Astrocyte (in vitro differentiated cells and primary cell): Measurements from ENCODE around the gene CDKN2B-AS1. TPM values are rescaled to one million over a fixed set of nuclear protein-coding genes. Genes with fewer than 3 reads are reported as not detected.
A peak's percentile ranks its signal among the peaks of the same experiment; 100 is the strongest.

Experiments used
- DNase-seq: peaks from one replicate; pipeline ENCODE4 v3.0.0-alpha.2; 2010; ENCODE audit warnings: low read depth
- FAIRE-seq: peaks from 2 replicates; lab custom pipeline; 2011; peaks lifted over from hg19 to GRCh38; lab: Jason Lieb, UNC
- H2AFZ ChIP-seq: 2 replicates; pipeline ENCODE4 v1.6.0; 2012; ENCODE audit warnings: low read depth, low read length, inconsistent platforms
- H3K27ac ChIP-seq: 2 replicates; pipeline ENCODE4 v1.5.1; 2011; ENCODE audit warnings: low read depth, low read length, inconsistent platforms
- H3K27me3 ChIP-seq: 2 replicates; pipeline ENCODE4 v1.6.0; 2011; ENCODE audit warnings: low read length, inconsistent platforms; ENCODE audit not compliant: insufficient read depth
- H3K36me3 ChIP-seq: 2 replicates; pipeline ENCODE4 v1.5.1; 2011; ENCODE audit warnings: low read length, inconsistent platforms; ENCODE audit not compliant: insufficient read depth
- H3K4me1 ChIP-seq: 2 replicates; pipeline ENCODE4 v1.5.1; 2011; ENCODE audit warnings: low read length, inconsistent platforms; ENCODE audit not compliant: insufficient read depth
- H3K4me2 ChIP-seq: 2 replicates; pipeline ENCODE4 v1.6.0; 2012; ENCODE audit warnings: low read length, inconsistent platforms
- H3K4me3 ChIP-seq: 2 replicates; pipeline ENCODE4 v1.5.1; 2011; ENCODE audit warnings: low read depth, mild to moderate bottlenecking, low read length, inconsistent platforms; ENCODE audit not compliant: insufficient read depth
- H3K79me2 ChIP-seq: 2 replicates; pipeline ENCODE4 v1.6.0; 2012; ENCODE audit warnings: mild to moderate bottlenecking, low read length, inconsistent platforms; ENCODE audit not compliant: insufficient read depth
- H3K9ac ChIP-seq: 2 replicates; pipeline ENCODE4 v1.6.0; 2012; ENCODE audit warnings: mild to moderate bottlenecking, low read length, inconsistent platforms
- H3K9me3 ChIP-seq: 2 replicates; pipeline ENCODE4 v1.5.1; 2012; ENCODE audit warnings: low read depth, mild to moderate bottlenecking, low read length, inconsistent platforms; ENCODE audit not compliant: insufficient read depth
- H4K20me1 ChIP-seq: 2 replicates; pipeline ENCODE4 v1.6.0; 2012; ENCODE audit warnings: low read length, inconsistent platforms; ENCODE audit not compliant: insufficient read depth
- H3K27ac Mint-ChIP-seq: one replicate; pipeline ENCODE4 v1.8.0; 2021; ENCODE audit warnings: mild to moderate bottlenecking, mixed read lengths; ENCODE audit not compliant: unreplicated experiment
- H3K27me3 Mint-ChIP-seq: one replicate; pipeline ENCODE4 v1.8.0; 2021; ENCODE audit warnings: low read depth, mixed read lengths; ENCODE audit not compliant: unreplicated experiment
- H3K36me3 Mint-ChIP-seq: one replicate; pipeline ENCODE4 v1.8.0; 2021; ENCODE audit warnings: low read depth, mixed read lengths; ENCODE audit not compliant: unreplicated experiment
- H3K4me1 Mint-ChIP-seq: one replicate; pipeline ENCODE4 v1.8.0; 2021; ENCODE audit warnings: low read depth, mixed read lengths; ENCODE audit not compliant: unreplicated experiment
- H3K4me3 Mint-ChIP-seq: one replicate; pipeline ENCODE4 v1.8.0; 2021; ENCODE audit warnings: mild to moderate bottlenecking, moderate library complexity, mixed read lengths; ENCODE audit not compliant: unreplicated experiment
- H3K9me3 Mint-ChIP-seq: one replicate; pipeline ENCODE4 v1.8.0; 2021; ENCODE audit warnings: mild to moderate bottlenecking, mixed read lengths; ENCODE audit not compliant: unreplicated experiment
- EZH2 ChIP-seq: IDR thresholded peaks from 2 replicates; pipeline ENCODE4 v1.6.1; 2012; ENCODE audit warnings: mild to moderate bottlenecking, low read length, inconsistent platforms; ENCODE audit not compliant: insufficient read depth
- total RNA-seq: library from RNA; stranded (reverse); gene quantifications from 2 replicates; pipeline ENCODE4 v1.2.1, GENCODE V29; 2021
- TF ChIP-seq, protein P1 (sequence below): IDR thresholded peaks from 2 replicates; pipeline ENCODE4 v1.5.1; 2011; ENCODE audit warnings: low read depth, mild to moderate bottlenecking, inconsistent platforms, low read length, moderate library complexity; ENCODE audit not compliant: insufficient read depth

Gene CDKN2B-AS1
- total RNA-seq, 1 donor from 2014 or later: 2.3 TPM

- Mint-ChIP-seq H3K9me3 (no peaks in the 10 kb centered on the region), H3K4me1 (peaks cover 56% of the 10 kb centered on the region), H3K4me3 (no peak overlapping the region), H3K27me3 (no peaks in the 10 kb centered on the region), H3K27ac (peak overlapping the region; percentile 77), H3K36me3 (no peaks in the 10 kb centered on the region)
- Histone ChIP-seq H3K4me2 (peak overlapping the region; percentile 37), H2AFZ (no peak overlapping the region), H3K4me1 (peaks cover 33% of the 10 kb centered on the region), H4K20me1 (no peaks in the 10 kb centered on the region), H3K9me3 (no peaks in the 10 kb centered on the region), H3K79me2 (no peaks in the 10 kb centered on the region), H3K27me3 (no peaks in the 10 kb centered on the region), H3K4me3 (no peak overlapping the region), H3K36me3 (no peaks in the 10 kb centered on the region), H3K9ac (peak overlapping the region; percentile 34), H3K27ac (peak overlapping the region; percentile 64)
- FAIRE-seq (peak; percentile 87), DNase-seq (peak; percentile 88)
- TF ChIP-seq EZH2: no peak
- TF ChIP-seq, protein P1, sequence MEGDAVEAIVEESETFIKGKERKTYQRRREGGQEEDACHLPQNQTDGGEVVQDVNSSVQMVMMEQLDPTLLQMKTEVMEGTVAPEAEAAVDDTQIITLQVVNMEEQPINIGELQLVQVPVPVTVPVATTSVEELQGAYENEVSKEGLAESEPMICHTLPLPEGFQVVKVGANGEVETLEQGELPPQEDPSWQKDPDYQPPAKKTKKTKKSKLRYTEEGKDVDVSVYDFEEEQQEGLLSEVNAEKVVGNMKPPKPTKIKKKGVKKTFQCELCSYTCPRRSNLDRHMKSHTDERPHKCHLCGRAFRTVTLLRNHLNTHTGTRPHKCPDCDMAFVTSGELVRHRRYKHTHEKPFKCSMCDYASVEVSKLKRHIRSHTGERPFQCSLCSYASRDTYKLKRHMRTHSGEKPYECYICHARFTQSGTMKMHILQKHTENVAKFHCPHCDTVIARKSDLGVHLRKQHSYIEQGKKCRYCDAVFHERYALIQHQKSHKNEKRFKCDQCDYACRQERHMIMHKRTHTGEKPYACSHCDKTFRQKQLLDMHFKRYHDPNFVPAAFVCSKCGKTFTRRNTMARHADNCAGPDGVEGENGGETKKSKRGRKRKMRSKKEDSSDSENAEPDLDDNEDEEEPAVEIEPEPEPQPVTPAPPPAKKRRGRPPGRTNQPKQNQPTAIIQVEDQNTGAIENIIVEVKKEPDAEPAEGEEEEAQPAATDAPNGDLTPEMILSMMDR: no peak
These were observed 46.2 kb downstream of the CDKN2B-AS1 start for GRCh38 chr9:22040760-22041159.

DNA sequence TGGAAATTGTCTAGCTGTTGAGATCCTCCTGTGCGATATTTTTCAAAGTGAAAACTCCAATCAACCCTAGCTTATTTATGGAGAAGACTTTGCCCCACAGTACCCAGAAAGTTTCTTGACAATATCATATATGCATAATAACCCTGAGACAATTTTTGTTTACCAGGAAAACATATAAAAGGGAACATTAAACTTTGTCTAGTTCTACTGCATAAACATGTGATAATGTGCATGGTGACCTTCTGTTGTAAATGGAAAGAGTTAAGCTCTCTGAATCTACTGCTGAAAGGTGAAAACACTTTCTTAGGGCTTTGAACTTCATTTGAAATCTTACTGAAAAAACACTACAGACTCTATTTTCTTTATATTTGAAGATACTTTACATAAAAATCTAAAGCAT, 46.8 kb downstream of the CDKN2B-AS1 start:
- no peaks in the 10 kb centered on the region for H3K27me3 ChIP-seq
- Mint-ChIP-seq H3K27me3 (no peaks in the 10 kb centered on the region), H3K9me3 (no peaks in the 10 kb centered on the region), H3K27ac (peak overlapping the region; percentile 77), H3K4me3 (no peak overlapping the region), H3K36me3 (no peaks in the 10 kb centered on the region), H3K4me1 (peaks cover 53% of the 10 kb centered on the region)
- no peaks in the 10 kb centered on the region for H4K20me1 ChIP-seq
- H2AFZ ChIP-seq: no peak overlapping the region
- no peaks in the 10 kb centered on the region for H3K9me3 ChIP-seq
- FAIRE-seq (no peak), DNase-seq (no peak)
- TF ChIP-seq, protein P1: no peak
- no peak for TF ChIP-seq EZH2
- no peaks in the 10 kb centered on the region for H3K79me2 ChIP-seq
- H3K4me2 ChIP-seq: peak overlapping the region; percentile 37
- peak overlapping the region; percentile 49 for H3K27ac ChIP-seq
- H3K4me3 ChIP-seq: no peak overlapping the region
- H3K4me1 ChIP-seq: peaks cover 33% of the 10 kb centered on the region
- H3K36me3 ChIP-seq: no peaks in the 10 kb centered on the region
- peak overlapping the region; percentile 16 for H3K9ac ChIP-seq

- Histone ChIP-seq H2AFZ (no peak overlapping the region), H3K79me2 (no peaks in the 10 kb centered on the region), H3K9ac (no peak overlapping the region), H3K4me3 (no peak overlapping the region), H3K4me1 (peaks cover 33% of the 10 kb centered on the region), H3K9me3 (no peaks in the 10 kb centered on the region), H3K27me3 (no peaks in the 10 kb centered on the region), H3K36me3 (no peaks in the 10 kb centered on the region), H3K27ac (peak overlapping the region; percentile 15), H3K4me2 (no peak overlapping the region), H4K20me1 (no peaks in the 10 kb centered on the region)
- no peak overlapping the region for H3K4me3 Mint-ChIP-seq
- DNase-seq: peak; percentile 34
- H3K4me1 Mint-ChIP-seq: peaks cover 53% of the 10 kb centered on the region
- peak overlapping the region; percentile 77 for H3K27ac Mint-ChIP-seq
- peak; percentile 77 for FAIRE-seq
- H3K9me3 Mint-ChIP-seq: no peaks in the 10 kb centered on the region
- no peaks in the 10 kb centered on the region for H3K27me3 Mint-ChIP-seq
- no peak for TF ChIP-seq EZH2
- TF ChIP-seq, protein P1: no peak
- H3K36me3 Mint-ChIP-seq: no peaks in the 10 kb centered on the region
These were observed 47.2 kb downstream of the CDKN2B-AS1 start for GRCh38 chr9:22041775-22042174.
